GM20000 (cell line): Measurements from ENCODE around the gene IL1RN.
A peak's percentile ranks its signal among the peaks of the same experiment; 100 is the strongest.

Source experiments
- DNase-seq: peaks from one replicate; pipeline ENCODE4 v3.0.0; 2012; ENCODE audit warnings: low spot score
- CTCF ChIP-seq: IDR thresholded peaks from 2 replicates; pipeline ENCODE4 v1.5.1; 2012; ENCODE audit warnings: mild to moderate bottlenecking, control low read depth; ENCODE audit errors: extremely low read depth, missing control alignments

Gene IL1RN

GRCh38 chr2:113126845-113127645 is at the start of gene IL1RN:
TSS of gene IL1RN (plus strand) at chr2:113127598. CDS start at chr2:113127625, 27 bp downstream.
- no peak for TF ChIP-seq CTCF
- no peak for DNase-seq

GRCh38 chr2:113077921-113078320 is 49.5 kb upstream of the IL1RN start:
- DNase-seq, result no peak
- no peak for TF ChIP-seq CTCF

GRCh38 chr2:113078350-113078839 is 49.0 kb upstream of the IL1RN start:
- TF ChIP-seq CTCF, result no peak
- DNase-seq, result no peak

- no peak for TF ChIP-seq CTCF
- DNase-seq, result no peak
Observed at GRCh38 chr2:113079131-113079530, 48.3 kb upstream of the IL1RN start.

GRCh38 chr2:113080134-113080533 is 47.3 kb upstream of the IL1RN start:
- peak; percentile 54 for DNase-seq

GRCh38 chr2:113081488-113082210 is 45.7 kb upstream of the IL1RN start:
- no peak for TF ChIP-seq CTCF
- DNase-seq, result no peak

More at GRCh38 chr2:113080134-113080533, 47.3 kb upstream of the IL1RN start:
- TF ChIP-seq CTCF, result peak; percentile 88

- no peak for TF ChIP-seq CTCF
- DNase-seq, result no peak
Observed at GRCh38 chr2:113083296-113083695, 44.1 kb upstream of the IL1RN start.
